Upper lobe of left lung (tissue), 6 donors: ENCODE data around the gene SAMD11. TPM values are rescaled to one million over a fixed set of nuclear protein-coding genes. Genes with fewer than 3 reads are reported as not detected.
A peak's percentile ranks its signal among the peaks of the same experiment; 100 is the strongest.

Experiments
- ATAC-seq, 2 donors: fragments of 200-7000 bp; cut with Tn5 transposase; one replicate each; pipeline ENCODE4 v1.9.1; 2022; ENCODE audit warnings: mild to moderate bottlenecking in 2 of 2, moderate library complexity in 2 of 2; ENCODE audit not compliant: low FRiP score in 2 of 2
- DNase-seq, 2 donors: peaks; one replicate each; pipeline ENCODE4 v3.0.0-alpha.2; 2019 to 2020
- H3K27ac ChIP-seq, 4 donors: fragments of 200-600 bp; sonication (generic); one replicate each; pipeline ENCODE4 v1.5.1; 2016 to 2019
- H3K27me3 ChIP-seq, 4 donors: fragments of 200-600 bp; sonication (generic); one replicate each; pipeline ENCODE4 v1.5.1; 2017 to 2019
- H3K36me3 ChIP-seq, 4 donors: fragments of 200-600 bp; sonication (generic); one replicate each; pipeline ENCODE4 v1.5.1; 2016 to 2019
- H3K4me1 ChIP-seq, 4 donors: fragments of 200-600 bp; sonication (generic); one replicate each; pipeline ENCODE4 v1.5.1; 2018 to 2019
- H3K4me3 ChIP-seq, 4 donors: fragments of 200-600 bp; sonication (generic); one replicate each; pipeline ENCODE4 v1.5.1; 2017 to 2019; ENCODE audit warnings: mild to moderate bottlenecking in 2 of 4, moderate library complexity in 1 of 4
- H3K9me3 ChIP-seq, 4 donors: fragments of 200-600 bp; sonication (generic); one replicate each; pipeline ENCODE4 v1.5.1; 2018 to 2019
- EP300 ChIP-seq, 4 donors: sonication (generic); formaldehyde crosslinking; IDR thresholded peaks; one replicate each; pipeline ENCODE4 v1.5.1; 2017; ENCODE audit warnings: antibody characterized with exemption in 4 of 4, control low read depth in 2 of 4
- POLR2A ChIP-seq, 4 donors: fragments of 450-650 bp; IDR thresholded peaks; one replicate each; pipeline ENCODE4 v1.5.1; 2016 to 2017; ENCODE audit warnings: antibody characterized with exemption in 4 of 4, mild to moderate bottlenecking in 2 of 4
- POLR2AphosphoS5 ChIP-seq, 2 donors: sonication (generic); formaldehyde crosslinking; IDR thresholded peaks; one replicate each; pipeline ENCODE4 v1.5.1; 2017; ENCODE audit warnings: antibody characterized with exemption in 2 of 2
- WGBS, 2 donors: methylation state at CpG; one replicate each; pipeline ENCODE4 v1.1.5; 2017 to 2018; 5-methylcytosine and 5-hydroxymethylcytosine counted together
- total RNA-seq, 6 donors: library from RNA; depleted of rRNA in 4 of 6; stranded (reverse); fragments of >200 nt in 4 of 6; gene quantifications; one replicate each; pipeline versions ENCODE4 v1.1.0 to v1.2.1, GENCODE V29; 2016 to 2021
- TF ChIP-seq, protein P1 (sequence below), 6 experiments: fragments of 450-650 bp in 4 of 6; fragments of 200-600 bp in 2 of 6; sonication (generic) in 2 of 6; IDR thresholded peaks; one replicate each; pipeline ENCODE4 v1.5.1; 2016 to 2019; ENCODE audit warnings: antibody characterized with exemption in 6 of 6
- donor health status: DM: no; HTN: no; CAD: no; lungs with moderate emphysema.
- donor health status: DM: no; HTN: yes; CAD: no; lungs with severe emphysema.

SAMD11 gene
- total RNA-seq, 6 donors from 2014 or later: 1.0 to 9.3 (median 2.4) TPM

DNA sequence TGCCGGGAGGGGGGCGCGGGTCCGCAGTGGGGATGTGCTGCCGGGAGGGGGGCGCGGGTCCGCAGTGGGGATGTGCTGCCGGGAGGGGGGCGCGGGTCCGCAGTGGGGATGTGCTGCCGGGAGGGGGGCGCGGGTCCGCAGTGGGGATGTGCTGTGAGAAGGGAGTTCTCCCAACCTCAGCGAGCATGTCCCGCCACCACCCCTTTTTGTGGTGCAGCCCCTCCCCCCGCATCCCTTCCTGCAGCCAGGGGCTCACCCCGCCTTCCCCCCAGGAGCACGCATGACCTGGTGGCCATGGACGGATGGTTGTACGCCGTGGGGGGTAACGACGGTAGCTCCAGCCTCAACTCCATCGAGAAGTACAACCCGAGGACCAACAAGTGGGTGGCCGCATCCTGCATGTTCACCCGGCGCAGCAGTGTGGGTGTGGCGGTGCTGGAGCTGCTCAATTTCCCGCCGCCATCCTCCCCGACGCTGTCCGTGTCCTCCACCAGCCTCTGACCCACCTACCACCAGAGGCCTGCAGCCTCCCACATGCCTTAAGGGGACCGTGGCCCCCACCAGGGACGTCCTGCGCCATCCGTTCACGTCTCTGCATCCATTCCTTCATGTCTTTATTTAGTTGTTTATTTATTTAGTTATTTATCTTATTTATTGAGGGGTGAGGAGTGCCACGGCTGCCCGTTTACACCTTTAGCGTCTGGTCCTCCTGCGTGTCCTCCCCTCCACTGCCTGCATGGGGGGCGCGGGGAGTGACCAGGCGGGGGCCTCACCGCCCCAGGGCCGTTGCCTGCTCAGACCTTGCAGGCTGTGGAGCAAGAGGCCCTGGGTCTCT is 41.2 kb downstream of the SAMD11 start:
- DNase-seq: peak in 1 of 2 donors; percentile 64
- 95 to 96% methylated on average over 21 to 41 of the region's 51 CpGs for WGBS, 2 donors

DNA sequence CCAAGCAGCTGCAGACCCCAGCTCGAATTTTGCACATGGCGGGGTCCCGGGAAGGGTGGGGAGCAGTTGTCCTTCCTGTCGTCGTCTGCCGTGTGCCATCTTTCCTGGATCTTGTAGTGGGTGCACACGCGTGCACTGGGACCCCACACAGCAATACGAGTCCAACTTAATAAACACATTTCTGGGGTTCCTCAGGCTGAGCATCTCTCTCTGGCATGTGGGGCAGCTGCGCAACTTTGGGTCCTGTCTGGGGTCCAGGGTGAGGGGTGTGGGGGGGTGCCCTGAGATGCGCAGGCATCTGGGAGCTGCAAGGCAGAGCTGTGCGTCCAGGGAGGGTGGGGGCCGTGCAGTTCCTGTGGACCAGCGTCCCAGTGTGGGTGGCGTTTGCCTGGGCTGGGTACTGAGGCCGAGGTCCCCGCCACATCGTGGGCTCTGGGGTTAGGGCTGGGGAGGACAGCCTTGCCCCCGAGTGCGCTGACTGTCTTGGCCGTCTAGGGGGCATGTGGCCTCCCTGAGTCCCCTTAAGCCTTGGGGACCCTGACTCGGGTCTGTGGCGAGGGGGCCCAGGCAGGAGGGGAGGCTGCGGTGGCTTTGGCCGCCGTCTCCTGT is 41.9 kb downstream of the SAMD11 start:
- TF ChIP-seq, protein P1, sequence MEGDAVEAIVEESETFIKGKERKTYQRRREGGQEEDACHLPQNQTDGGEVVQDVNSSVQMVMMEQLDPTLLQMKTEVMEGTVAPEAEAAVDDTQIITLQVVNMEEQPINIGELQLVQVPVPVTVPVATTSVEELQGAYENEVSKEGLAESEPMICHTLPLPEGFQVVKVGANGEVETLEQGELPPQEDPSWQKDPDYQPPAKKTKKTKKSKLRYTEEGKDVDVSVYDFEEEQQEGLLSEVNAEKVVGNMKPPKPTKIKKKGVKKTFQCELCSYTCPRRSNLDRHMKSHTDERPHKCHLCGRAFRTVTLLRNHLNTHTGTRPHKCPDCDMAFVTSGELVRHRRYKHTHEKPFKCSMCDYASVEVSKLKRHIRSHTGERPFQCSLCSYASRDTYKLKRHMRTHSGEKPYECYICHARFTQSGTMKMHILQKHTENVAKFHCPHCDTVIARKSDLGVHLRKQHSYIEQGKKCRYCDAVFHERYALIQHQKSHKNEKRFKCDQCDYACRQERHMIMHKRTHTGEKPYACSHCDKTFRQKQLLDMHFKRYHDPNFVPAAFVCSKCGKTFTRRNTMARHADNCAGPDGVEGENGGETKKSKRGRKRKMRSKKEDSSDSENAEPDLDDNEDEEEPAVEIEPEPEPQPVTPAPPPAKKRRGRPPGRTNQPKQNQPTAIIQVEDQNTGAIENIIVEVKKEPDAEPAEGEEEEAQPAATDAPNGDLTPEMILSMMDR (IDR thresholded peaks at IDR 0.05): no peak
- TF ChIP-seq POLR2AphosphoS5 (IDR thresholded peaks at IDR 0.05) (no peak), POLR2A (IDR thresholded peaks at IDR 0.05) (no peak), EP300 (IDR thresholded peaks at IDR 0.05) (no peak)
- H3K4me3 ChIP-seq: peak overlapping the region in 3 of 4 donors; percentile 50 to 73 (median 72)
- no peaks in the 10 kb centered on the region for H3K9me3 ChIP-seq
- DNase-seq: peak in 1 of 2 donors; percentile 67
- 83 to 84% methylated on average over 2 to 19 of the region's 26 CpGs for WGBS, 2 donors
- H3K36me3 ChIP-seq: peaks cover 0 to 14% (median 7%) of the 10 kb centered on the region in 4 donors
- H3K4me1 ChIP-seq: peaks cover 19 to 30% (median 23%) of the 10 kb centered on the region in 4 donors
- ATAC-seq: no peak
- peaks cover 0 to 7% (median 3%) of the 10 kb centered on the region in 4 donors for H3K27me3 ChIP-seq
- H3K27ac ChIP-seq: peak overlapping the region in 2 of 4 donors; percentile 80 to 89

More for the DNA sequence above, 41.2 kb downstream of the SAMD11 start:
- no peak for ATAC-seq
- no peak overlapping the region for H3K27ac ChIP-seq
- peaks cover 22 to 35% (median 27%) of the 10 kb centered on the region in 4 donors for H3K4me1 ChIP-seq
- peaks cover 0 to 14% (median 7%) of the 10 kb centered on the region in 4 donors for H3K36me3 ChIP-seq
- H3K27me3 ChIP-seq: no peaks in the 10 kb centered on the region
- no peak overlapping the region for H3K4me3 ChIP-seq
- H3K9me3 ChIP-seq: no peaks in the 10 kb centered on the region
- TF ChIP-seq, protein P1 (IDR thresholded peaks at IDR 0.05): no peak
- no peak for TF ChIP-seq EP300 (IDR thresholded peaks at IDR 0.05)

DNA sequence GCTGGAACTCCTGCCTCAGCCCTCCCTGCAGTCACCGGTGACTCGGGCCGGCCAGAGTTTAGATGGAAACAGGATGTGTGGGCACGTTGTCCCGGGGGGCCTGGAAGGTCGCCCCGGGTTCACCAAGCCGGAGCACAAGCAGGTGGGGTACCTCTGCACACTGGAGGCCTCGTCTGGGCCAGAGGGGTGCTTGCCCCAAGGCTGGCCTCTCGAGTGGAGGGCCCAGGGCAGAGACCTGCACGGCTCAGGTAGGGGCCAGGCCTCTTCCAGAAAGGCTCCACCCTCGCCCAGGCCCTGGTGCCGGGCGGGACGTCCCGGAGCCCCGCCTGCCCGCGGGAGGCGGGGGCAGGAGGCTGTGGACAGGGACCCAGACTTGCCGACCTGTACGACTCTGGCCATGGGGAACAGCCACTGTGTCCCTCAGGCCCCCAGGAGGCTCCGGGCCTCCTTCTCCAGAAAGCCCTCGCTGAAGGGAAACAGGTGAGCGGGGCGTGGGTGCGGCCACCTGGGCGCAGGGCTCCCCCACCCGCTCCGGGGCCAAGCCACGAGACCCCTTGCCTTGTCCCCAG is 42.5 kb downstream of the SAMD11 start, which contains the start of gene PLEKHN1:
Gene PLEKHN1, plus strand, starts transcription at position 348 of the 569 bp plus-strand sequence. Its CDS starts 50 bp downstream, at position 398.
- TF ChIP-seq POLR2AphosphoS5 (IDR thresholded peaks at IDR 0.05) (no peak), EP300 (IDR thresholded peaks at IDR 0.05) (no peak), POLR2A (IDR thresholded peaks at IDR 0.05) (no peak)
- TF ChIP-seq, protein P1 (IDR thresholded peaks at IDR 0.05): no peak
- Histone ChIP-seq H3K4me3 (peak within 1 kb of the TSS; percentile 50 to 80 (median 72)), H3K27me3 (peaks cover 0 to 13% (median 6%) of the 10 kb centered on the region in 4 donors), H3K27ac (peak within 1 kb of the TSS; percentile 73 to 89 (median 81)), H3K4me1 (peaks cover 15 to 26% (median 22%) of the 10 kb centered on the region in 4 donors), H3K36me3 (peaks cover 0 to 14% (median 7%) of the 10 kb centered on the region in 4 donors), H3K9me3 (no peaks in the 10 kb centered on the region)
- 1% methylated on average over 16 of the region's 31 CpGs; no CpG with 5 or more reads in 1 of the 2 donors for WGBS, 2 donors
- ATAC-seq: peak; percentile 46 to 67
- peak; percentile 62 to 89 for DNase-seq

DNA sequence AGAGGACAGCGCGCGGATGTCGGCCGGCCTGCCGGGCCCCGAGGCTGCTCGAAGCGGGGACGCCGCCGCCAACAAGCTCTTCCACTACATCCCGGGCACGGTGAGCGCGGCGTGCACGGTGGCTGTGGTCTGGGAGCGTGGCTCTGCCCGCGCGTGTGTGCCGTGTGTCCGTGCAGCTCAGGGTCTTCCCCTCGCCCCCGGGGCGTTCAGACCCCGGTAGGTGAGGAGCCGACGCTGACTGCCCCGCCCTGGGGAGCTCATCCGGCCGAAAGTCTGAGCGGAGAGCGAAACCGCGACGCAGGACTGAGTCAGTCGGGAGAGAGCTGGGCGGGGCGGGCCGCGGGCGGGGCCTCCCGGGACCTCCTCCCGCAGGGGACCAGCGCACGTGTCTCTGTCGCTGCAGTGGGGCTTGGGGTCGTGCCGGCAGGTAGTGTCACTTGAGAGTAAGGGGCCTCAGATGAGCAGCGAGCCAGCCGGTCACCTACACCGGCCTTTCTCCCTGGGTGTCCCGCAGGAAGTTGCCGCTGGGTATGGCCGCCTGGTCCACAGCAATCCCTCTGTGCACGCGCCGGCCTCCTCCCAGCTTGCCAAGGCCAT is 43.1 kb downstream of the SAMD11 start:
- Histone ChIP-seq H3K4me3 (peak overlapping the region; percentile 50 to 80 (median 72)), H3K27me3 (peaks cover 0 to 19% (median 9%) of the 10 kb centered on the region in 4 donors), H3K27ac (peak overlapping the region; percentile 73 to 89 (median 81)), H3K36me3 (peaks cover 0 to 14% (median 7%) of the 10 kb centered on the region in 4 donors), H3K4me1 (peaks cover 12 to 20% (median 16%) of the 10 kb centered on the region in 4 donors), H3K9me3 (no peaks in the 10 kb centered on the region)
- peak; percentile 61 to 86 for ATAC-seq
- TF ChIP-seq POLR2AphosphoS5 (IDR thresholded peaks at IDR 0.05) (peak; percentile 45 to 52), POLR2A (IDR thresholded peaks at IDR 0.05) (peak in 1 of 4 donors; percentile 63), EP300 (IDR thresholded peaks at IDR 0.05) (no peak)
- TF ChIP-seq, protein P1 (IDR thresholded peaks at IDR 0.05): no peak
- 1% methylated on average over 38 of the region's 60 CpGs; no CpG with 5 or more reads in 1 of the 2 donors for WGBS, 2 donors
- peak; percentile 83 to 95 for DNase-seq
